Measurements from ENCODE around the gene LONRF3.
A peak's percentile ranks its signal among the peaks of the same experiment; 100 is the strongest.
"Not testable (repeated sequence)": the region's sequence is repeated elsewhere in the genome, so short reads cannot be mapped to it uniquely, and the experiment has no call there.

The LONRF3 gene

DNA sequence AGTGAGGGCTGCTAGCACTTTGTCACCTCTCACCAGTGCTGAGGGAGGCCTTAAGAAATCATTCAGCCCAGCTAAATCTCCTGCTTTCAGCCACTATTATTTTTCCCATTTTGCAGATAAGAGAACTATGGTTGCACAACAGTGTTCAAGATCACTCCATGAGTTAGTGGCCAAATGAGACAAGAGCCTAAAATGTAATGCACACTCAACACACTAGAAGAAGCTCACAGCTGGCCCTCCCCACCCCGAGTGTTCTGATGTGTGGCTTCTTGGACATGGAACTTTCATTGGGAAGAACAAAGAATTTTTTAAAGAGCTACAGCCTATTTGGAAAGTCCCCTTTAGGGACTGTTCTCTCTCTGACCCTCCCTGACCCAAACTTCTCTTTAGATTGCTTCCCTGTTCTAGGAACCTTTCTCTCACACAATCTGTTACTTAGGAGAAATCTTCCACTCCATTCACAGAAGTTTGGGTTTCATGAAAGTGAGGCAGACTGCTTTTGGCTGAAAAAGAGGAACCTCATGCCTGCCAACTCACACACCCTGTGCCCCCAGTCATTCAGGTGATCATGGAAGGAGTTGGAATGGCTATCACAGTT lies 54.4 kb downstream of the LONRF3 start:
- Mint-ChIP-seq H3K4me1 (no peaks in the 10 kb centered on the region), H3K36me3 (ENCODE audit: low read depth) (no peaks in the 10 kb centered on the region), H3K4me3 (no peak overlapping the region)

DNA sequence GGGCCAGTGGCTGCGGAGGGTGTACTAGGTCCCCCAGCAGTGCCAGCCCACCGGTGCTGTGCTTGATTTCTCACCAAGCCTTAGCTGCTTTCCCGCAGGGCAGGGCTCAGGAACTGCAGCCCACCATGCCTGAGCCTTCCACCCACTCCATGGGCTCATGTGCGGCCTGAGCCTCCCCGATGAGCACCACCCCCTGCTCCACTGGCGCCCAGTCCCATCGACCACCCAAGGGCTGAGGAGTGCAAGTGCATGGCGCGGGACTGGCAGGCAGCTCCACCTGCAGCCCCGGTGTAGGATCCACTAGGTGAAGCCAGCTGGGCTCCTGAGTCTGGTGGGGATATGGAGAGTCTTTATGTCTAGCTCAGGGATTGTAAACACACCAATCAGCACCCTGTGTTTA lies 55.2 kb downstream of the LONRF3 start:
- H3K4me1 Mint-ChIP-seq; H3K4me3 Mint-ChIP-seq; H3K27ac Mint-ChIP-seq; H3K27me3 Mint-ChIP-seq (ENCODE audit: low read depth); H3K36me3 Mint-ChIP-seq (ENCODE audit: low read depth): not testable (repeated sequence)
- H3K9me3 Mint-ChIP-seq, result peaks cover 49% of the 10 kb centered on the region

More for the DNA sequence above, 54.4 kb downstream of the LONRF3 start:
- Mint-ChIP-seq H3K27me3 (ENCODE audit: low read depth) (no peaks in the 10 kb centered on the region), H3K27ac (no peak overlapping the region), H3K9me3 (peaks cover 44% of the 10 kb centered on the region)
- TF ChIP-seq, protein P1, sequence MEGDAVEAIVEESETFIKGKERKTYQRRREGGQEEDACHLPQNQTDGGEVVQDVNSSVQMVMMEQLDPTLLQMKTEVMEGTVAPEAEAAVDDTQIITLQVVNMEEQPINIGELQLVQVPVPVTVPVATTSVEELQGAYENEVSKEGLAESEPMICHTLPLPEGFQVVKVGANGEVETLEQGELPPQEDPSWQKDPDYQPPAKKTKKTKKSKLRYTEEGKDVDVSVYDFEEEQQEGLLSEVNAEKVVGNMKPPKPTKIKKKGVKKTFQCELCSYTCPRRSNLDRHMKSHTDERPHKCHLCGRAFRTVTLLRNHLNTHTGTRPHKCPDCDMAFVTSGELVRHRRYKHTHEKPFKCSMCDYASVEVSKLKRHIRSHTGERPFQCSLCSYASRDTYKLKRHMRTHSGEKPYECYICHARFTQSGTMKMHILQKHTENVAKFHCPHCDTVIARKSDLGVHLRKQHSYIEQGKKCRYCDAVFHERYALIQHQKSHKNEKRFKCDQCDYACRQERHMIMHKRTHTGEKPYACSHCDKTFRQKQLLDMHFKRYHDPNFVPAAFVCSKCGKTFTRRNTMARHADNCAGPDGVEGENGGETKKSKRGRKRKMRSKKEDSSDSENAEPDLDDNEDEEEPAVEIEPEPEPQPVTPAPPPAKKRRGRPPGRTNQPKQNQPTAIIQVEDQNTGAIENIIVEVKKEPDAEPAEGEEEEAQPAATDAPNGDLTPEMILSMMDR (IDR thresholded peaks at IDR 0.05; ENCODE audit: unreplicated experiment in 3 of 3), result no peak

- H3K27ac Mint-ChIP-seq, result no peak overlapping the region
- no peaks in the 10 kb centered on the region for H3K27me3 Mint-ChIP-seq (ENCODE audit: low read depth)
- peaks cover 47% of the 10 kb centered on the region for H3K9me3 Mint-ChIP-seq
- no peak overlapping the region for H3K4me3 Mint-ChIP-seq
- no peaks in the 10 kb centered on the region for H3K36me3 Mint-ChIP-seq (ENCODE audit: low read depth)
- TF ChIP-seq, protein P1 (IDR thresholded peaks at IDR 0.05; ENCODE audit: unreplicated experiment in 3 of 3), result no peak
- no peaks in the 10 kb centered on the region for H3K4me1 Mint-ChIP-seq
These were observed 56.6 kb downstream of the LONRF3 start for GRCh38 chrX:119030990-119031389.

- TF ChIP-seq, protein P1 (IDR thresholded peaks at IDR 0.05; ENCODE audit: unreplicated experiment in 3 of 3), result no peak
- H3K36me3 Mint-ChIP-seq (ENCODE audit: low read depth), result no peaks in the 10 kb centered on the region
- no peak overlapping the region for H3K27ac Mint-ChIP-seq
- peaks cover 41% of the 10 kb centered on the region for H3K9me3 Mint-ChIP-seq
- no peaks in the 10 kb centered on the region for H3K27me3 Mint-ChIP-seq (ENCODE audit: low read depth)
- H3K4me1 Mint-ChIP-seq, result no peaks in the 10 kb centered on the region
- H3K4me3 Mint-ChIP-seq, result no peak overlapping the region
These were observed 62.0 kb downstream of the LONRF3 start for GRCh38 chrX:119036107-119037029.

DNA sequence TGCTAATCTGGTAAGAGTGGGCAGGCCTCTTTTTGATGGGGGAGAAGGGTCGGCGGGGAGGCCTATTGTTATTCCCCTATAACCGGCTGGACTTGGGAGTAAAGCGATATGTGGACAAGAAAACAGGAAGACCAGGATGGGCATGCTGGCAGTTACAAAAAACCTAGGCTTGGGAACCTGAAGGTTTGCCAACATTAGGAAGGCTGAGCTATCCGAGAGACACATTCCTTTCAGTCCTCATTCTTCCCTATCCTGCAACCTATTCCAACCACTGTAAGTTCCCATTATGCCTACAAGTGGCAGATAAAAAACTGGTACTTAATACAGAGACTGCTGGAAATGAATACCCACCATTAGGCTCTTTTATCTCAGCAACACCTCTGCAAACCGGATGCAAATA lies 66.0 kb downstream of the LONRF3 start:
- Mint-ChIP-seq H3K9me3 (peaks cover 13% of the 10 kb centered on the region), H3K4me1 (no peaks in the 10 kb centered on the region), H3K27me3 (ENCODE audit: low read depth) (no peaks in the 10 kb centered on the region), H3K36me3 (ENCODE audit: low read depth) (no peaks in the 10 kb centered on the region), H3K27ac (no peak overlapping the region), H3K4me3 (no peak overlapping the region)
- TF ChIP-seq, protein P1 (IDR thresholded peaks at IDR 0.05; ENCODE audit: unreplicated experiment in 3 of 3), result no peak

DNA sequence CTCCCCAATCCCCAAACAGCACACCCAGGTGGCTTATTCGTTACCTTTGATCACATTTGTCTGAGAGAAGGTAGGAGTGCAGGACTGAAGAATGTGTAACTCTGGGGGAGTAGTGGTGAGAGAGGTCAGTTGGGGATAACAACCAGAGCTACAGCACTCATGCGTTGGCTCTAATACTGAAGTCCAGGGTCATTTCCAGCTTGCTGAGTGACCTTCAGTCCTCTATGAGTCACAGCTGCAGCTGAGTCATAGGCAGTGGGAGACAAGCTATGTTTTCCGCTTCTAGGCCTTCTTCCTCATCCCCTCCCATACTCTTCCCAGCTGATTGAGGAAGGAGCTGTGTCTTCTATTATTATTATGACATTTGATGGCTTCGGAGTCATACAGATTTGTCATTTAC lies 66.8 kb downstream of the LONRF3 start:
- TF ChIP-seq, protein P1 (IDR thresholded peaks at IDR 0.05; ENCODE audit: unreplicated experiment in 3 of 3), result no peak
- Mint-ChIP-seq H3K4me1 (no peaks in the 10 kb centered on the region), H3K27ac (peak overlapping the region in 1 of 3 experiments; percentile 47), H3K27me3 (ENCODE audit: low read depth) (no peaks in the 10 kb centered on the region), H3K9me3 (peaks cover 10% of the 10 kb centered on the region), H3K4me3 (no peak overlapping the region), H3K36me3 (ENCODE audit: low read depth) (no peaks in the 10 kb centered on the region)

Measured in nephron (organoid).